KMS-11 (cell line): ENCODE results near the gene LCE1A.

Experiments
- H2AFZ ChIP-seq: fragments of 200-600 bp; sonication (generic); 2 replicates; pipeline ENCODE4 v1.6.1; 2016; ENCODE audit warnings: antibody characterized with exemption, mixed run types, low read depth
- H3K27ac ChIP-seq: fragments of 200-600 bp; sonication (generic); 2 replicates; pipeline ENCODE4 v1.6.1; 2016; ENCODE audit warnings: mild to moderate bottlenecking, mixed run types
- H3K27me3 ChIP-seq: fragments of 200-600 bp; sonication (generic); 2 replicates; pipeline ENCODE4 v1.6.1; 2017; ENCODE audit warnings: mild to moderate bottlenecking, low read depth, mixed run types, moderate library complexity; ENCODE audit not compliant: insufficient read depth
- H3K36me3 ChIP-seq: fragments of 200-600 bp; sonication (generic); 2 replicates; pipeline ENCODE4 v1.6.1; 2017; ENCODE audit warnings: mild to moderate bottlenecking, mixed run types; ENCODE audit not compliant: insufficient read depth
- H3K4me1 ChIP-seq: fragments of 200-600 bp; sonication (generic); 2 replicates; pipeline ENCODE4 v1.6.1; 2016; ENCODE audit warnings: mild to moderate bottlenecking, low read depth, mixed run types; ENCODE audit not compliant: poor library complexity, severe bottlenecking
- H3K4me2 ChIP-seq: fragments of 200-600 bp; sonication (generic); 2 replicates; pipeline ENCODE4 v1.7.0; 2016; ENCODE audit warnings: mild to moderate bottlenecking, mixed run types
- H3K4me3 ChIP-seq: fragments of 200-600 bp; sonication (generic); IDR thresholded peaks from 2 replicates; pipeline ENCODE4 v1.6.1; 2017; ENCODE audit warnings: low read depth, low read length, mixed read lengths; ENCODE audit not compliant: insufficient read depth
- H3K79me2 ChIP-seq: fragments of 200-600 bp; sonication (generic); 2 replicates; pipeline ENCODE4 v1.6.1; 2016; ENCODE audit warnings: low read depth, mixed run types; ENCODE audit not compliant: insufficient read depth
- H3K9ac ChIP-seq: fragments of 200-600 bp; sonication (generic); 2 replicates; pipeline ENCODE4 v1.6.1; 2016; ENCODE audit warnings: mild to moderate bottlenecking, mixed run types
- H4K20me1 ChIP-seq: fragments of 200-600 bp; sonication (generic); 2 replicates; pipeline ENCODE4 v1.6.1; 2016; ENCODE audit warnings: mild to moderate bottlenecking, mixed run types; ENCODE audit not compliant: insufficient read depth
- CTCF ChIP-seq: fragments of 200-600 bp; sonication (generic); conservative IDR thresholded peaks from 2 replicates; pipeline ENCODE4 v1.6.1; 2017; ENCODE audit warnings: low read depth, mild to moderate bottlenecking, antibody characterized with exemption, low read length, moderate library complexity, mixed read lengths

The LCE1A gene

DNA sequence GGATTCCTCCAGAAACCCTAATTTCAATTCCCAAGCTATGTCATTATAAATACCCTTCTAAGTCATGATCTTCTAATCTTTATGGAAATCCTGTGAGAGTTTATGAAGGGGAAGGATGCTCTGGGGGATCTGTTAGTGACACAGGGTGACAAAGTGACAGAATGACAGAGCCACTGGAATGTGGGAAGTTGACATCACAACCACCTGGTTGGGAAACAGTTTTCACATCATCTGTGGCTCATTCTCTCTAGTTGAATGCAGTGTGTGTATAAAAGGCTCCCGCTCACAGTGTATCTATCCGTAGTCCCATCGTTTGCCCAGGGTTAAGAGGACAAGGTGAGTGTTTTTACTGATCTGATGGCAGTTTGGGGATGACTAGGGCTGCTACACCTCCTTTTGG lies 32.4 kb downstream of the LCE1A start, which contains the start of gene LCE7A:
TSS of gene LCE7A (plus strand) at position 301 of the 400 bp plus-strand sequence. CDS start 702 bp downstream, outside the sequence.
- TF ChIP-seq CTCF: no peak
- Histone ChIP-seq H3K79me2 (no peaks in the 10 kb centered on the region), H3K36me3 (no peaks in the 10 kb centered on the region), H3K27ac (no peak within 1 kb of the TSS), H3K4me2 (no peak within 1 kb of the TSS), H3K4me3 (no peak within 1 kb of the TSS), H4K20me1 (no peaks in the 10 kb centered on the region), H2AFZ (no peak within 1 kb of the TSS), H3K4me1 (no peaks in the 10 kb centered on the region), H3K27me3 (no peaks in the 10 kb centered on the region), H3K9ac (no peak within 1 kb of the TSS)

- no peak overlapping the region for H3K4me2 ChIP-seq
- H3K9ac ChIP-seq: no peak overlapping the region
- H3K4me1 ChIP-seq: no peaks in the 10 kb centered on the region
- TF ChIP-seq CTCF: no peak
- H3K27me3 ChIP-seq: no peaks in the 10 kb centered on the region
- H3K27ac ChIP-seq: no peak overlapping the region
- H2AFZ ChIP-seq: no peak overlapping the region
- no peak overlapping the region for H3K4me3 ChIP-seq
- no peaks in the 10 kb centered on the region for H4K20me1 ChIP-seq
- no peaks in the 10 kb centered on the region for H3K79me2 ChIP-seq
- H3K36me3 ChIP-seq: no peaks in the 10 kb centered on the region
Measured at GRCh38 chr1:152860129-152860528, 32.9 kb downstream of the LCE1A start.

- Histone ChIP-seq H3K27me3 (no peaks in the 10 kb centered on the region), H3K4me3 (no peak overlapping the region), H3K4me1 (no peaks in the 10 kb centered on the region), H3K9ac (no peak overlapping the region), H4K20me1 (no peaks in the 10 kb centered on the region), H2AFZ (no peak overlapping the region), H3K36me3 (no peaks in the 10 kb centered on the region), H3K79me2 (no peaks in the 10 kb centered on the region), H3K4me2 (no peak overlapping the region), H3K27ac (no peak overlapping the region)
- TF ChIP-seq CTCF: no peak
Measured at GRCh38 chr1:152861374-152861773, 34.1 kb downstream of the LCE1A start.

- Histone ChIP-seq H3K36me3 (no peaks in the 10 kb centered on the region), H2AFZ (no peak overlapping the region), H3K4me2 (no peak overlapping the region), H3K27ac (no peak overlapping the region), H3K9ac (no peak overlapping the region), H3K4me3 (no peak overlapping the region), H4K20me1 (no peaks in the 10 kb centered on the region), H3K4me1 (no peaks in the 10 kb centered on the region), H3K79me2 (no peaks in the 10 kb centered on the region), H3K27me3 (no peaks in the 10 kb centered on the region)
- TF ChIP-seq CTCF: no peak
Measured at GRCh38 chr1:152864443-152864842, 37.2 kb downstream of the LCE1A start.
